Natural killer cell (primary cell): ENCODE measurements around the gene FAM241B. TPM values are rescaled to one million over a fixed set of nuclear protein-coding genes. Genes with fewer than 3 reads are reported as not detected.

Source experiments
- ATAC-seq, 3 donors: fragments of 150-1000 bp in 2 of 3; fragments of 200-7000 bp in 1 of 3; cut with Tn5 transposase; 1 replicate in 1 of 3; 2 replicates in 2 of 3; pipeline ENCODE4 v1.10.0; 2021; ENCODE audit warnings: mild to moderate bottlenecking in 2 of 3, moderate library complexity in 2 of 3
- DNase-seq, 2 donors: peaks; one replicate each; pipeline versions ENCODE4 v3.0.0 to v3.0.0-alpha.2; 2013 to 2021; ENCODE audit warnings: mixed read lengths in 1 of 2
- H3K27ac ChIP-seq: one replicate; pipeline ENCODE4 v1.5.1; 2013; ENCODE audit warnings: mild to moderate bottlenecking, low read length
- H3K27me3 ChIP-seq: one replicate; pipeline ENCODE4 v1.6.1; 2013; ENCODE audit warnings: low read length; ENCODE audit not compliant: control insufficient read depth, insufficient read depth
- H3K36me3 ChIP-seq: one replicate; pipeline ENCODE4 v1.6.1; 2013; ENCODE audit warnings: low read length; ENCODE audit not compliant: control insufficient read depth, insufficient read depth
- H3K4me1 ChIP-seq: one replicate; pipeline ENCODE4 v1.6.1; 2013; ENCODE audit warnings: low read length; ENCODE audit not compliant: control insufficient read depth, insufficient read depth
- H3K4me3 ChIP-seq: one replicate; pipeline ENCODE4 v1.5.1; 2013; ENCODE audit warnings: low read length
- H3K9me3 ChIP-seq: one replicate; pipeline ENCODE4 v1.6.1; 2013; ENCODE audit warnings: low read length; ENCODE audit not compliant: control insufficient read depth, insufficient read depth
- H3K27ac Mint-ChIP-seq, 2 donors: one replicate each; pipeline ENCODE4 v1.8.0; 2022; ENCODE audit warnings: mild to moderate bottlenecking in 2 of 2, mixed read lengths in 2 of 2, moderate library complexity in 1 of 2
- H3K27me3 Mint-ChIP-seq, 2 donors: one replicate each; pipeline ENCODE4 v1.8.0; 2022; ENCODE audit warnings: low read depth in 2 of 2, mixed read lengths in 2 of 2
- H3K36me3 Mint-ChIP-seq: one replicate; pipeline ENCODE4 v1.8.0; 2022; ENCODE audit warnings: mixed read lengths
- H3K4me1 Mint-ChIP-seq, 2 donors: one replicate each; pipeline ENCODE4 v1.8.0; 2022; ENCODE audit warnings: mixed read lengths in 2 of 2
- H3K4me3 Mint-ChIP-seq: one replicate; pipeline ENCODE4 v1.8.0; 2022; ENCODE audit warnings: mild to moderate bottlenecking, moderate library complexity, mixed read lengths
- H3K9me3 Mint-ChIP-seq, 2 donors: one replicate each; pipeline ENCODE4 v1.8.0; 2022; ENCODE audit warnings: mixed read lengths in 2 of 2
- WGBS: methylation state at CpG from one replicate; pipeline ENCODE4 v1.1.7; 2013; ENCODE audit warnings: missing lambda C conversion rate; ENCODE audit not compliant: insufficient coverage; 5-methylcytosine and 5-hydroxymethylcytosine counted together
- intact Hi-C: fragments of 100-400 bp; cut with micrococcal nuclease; formaldehyde crosslinking; loops from one replicate; pipeline ENCODE4 v1.14.2; 2022
- total RNA-seq, 4 donors: library from RNA; stranded (reverse); fragments of 120-200 nt in 1 of 4; gene quantifications; one replicate each; pipeline versions ENCODE4 v1.2.3 to v1.2.4, GENCODE V29; 2013 to 2022
- TF ChIP-seq, protein P1 (sequence below): fragments of 200-600 bp; IDR thresholded peaks from one replicate; pipeline ENCODE4 v1.8.0; 2022; ENCODE audit warnings: antibody characterized with exemption

The FAM241B gene
- total RNA-seq, 3 donors from 2014 or later (not counting 1 experiment from before 2014, with no cell fraction given) = 1.1 to 1.3 TPM; not detected in 1

DNA sequence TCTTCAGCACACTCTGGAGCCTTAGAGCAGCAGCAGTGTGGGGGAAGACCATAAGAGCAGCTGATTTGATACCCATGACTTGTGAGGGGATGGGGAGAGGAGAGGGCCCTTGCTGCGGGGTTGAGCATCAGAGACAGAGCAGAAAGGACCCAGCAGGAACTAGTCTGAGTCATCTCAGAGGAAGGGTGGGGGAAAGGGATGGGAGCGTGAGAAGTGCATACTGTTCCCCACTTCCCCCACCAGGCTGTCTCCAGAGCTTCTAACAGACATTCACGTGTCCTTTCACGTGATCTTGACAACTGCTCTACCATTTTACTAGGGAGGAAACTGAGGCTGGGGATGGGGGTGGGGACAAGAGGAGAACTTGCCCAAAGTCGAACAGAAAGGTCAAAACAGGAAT, 38.7 kb downstream of the FAM241B start:
- H3K27me3 Mint-ChIP-seq = peaks cover 22 to 34% of the 10 kb centered on the region in 2 donors
- whole genome bisulfite sequencing = 72% methylated on average over 2 of the region's 5 CpGs
- no peak overlapping the region for H3K4me3 Mint-ChIP-seq

DNA sequence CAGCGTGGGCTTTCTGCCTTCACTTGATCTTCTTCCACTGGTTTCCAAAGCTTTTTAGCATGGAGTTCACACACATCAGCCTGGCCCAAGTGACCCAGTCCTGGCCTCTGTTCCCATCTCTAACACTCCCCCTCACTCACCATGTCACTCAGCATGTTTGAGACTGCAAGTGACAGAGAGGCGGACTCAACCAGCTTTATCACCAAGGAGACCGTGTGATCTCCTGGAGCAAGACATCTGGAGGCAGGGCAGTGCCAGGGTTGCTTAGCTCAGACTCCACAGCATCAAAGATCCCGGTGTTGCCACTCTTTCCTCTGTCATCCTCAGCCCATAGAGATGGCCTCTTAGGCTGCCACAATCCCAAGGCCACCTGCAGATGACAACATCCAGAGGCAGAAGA, 39.4 kb downstream of the FAM241B start:
- H3K27me3 ChIP-seq = no peaks in the 10 kb centered on the region
- 86% methylated on average over 4 of the region's 4 CpGs for WGBS
- no peaks in the 10 kb centered on the region for H3K9me3 Mint-ChIP-seq
- H3K36me3 ChIP-seq = no peaks in the 10 kb centered on the region
- no peak overlapping the region for H3K4me3 Mint-ChIP-seq
- H3K4me1 Mint-ChIP-seq = no peaks in the 10 kb centered on the region
- no peak overlapping the region for H3K4me3 ChIP-seq
- H3K4me1 ChIP-seq = no peaks in the 10 kb centered on the region
- no peak overlapping the region for H3K27ac Mint-ChIP-seq
- no peak for DNase-seq
- peaks cover 22 to 34% of the 10 kb centered on the region in 2 donors for H3K27me3 Mint-ChIP-seq
- H3K27ac ChIP-seq = no peak overlapping the region
- intact Hi-C loops = no loop called here
- no peak for ATAC-seq
- no peaks in the 10 kb centered on the region for H3K9me3 ChIP-seq
- TF ChIP-seq, protein P1, sequence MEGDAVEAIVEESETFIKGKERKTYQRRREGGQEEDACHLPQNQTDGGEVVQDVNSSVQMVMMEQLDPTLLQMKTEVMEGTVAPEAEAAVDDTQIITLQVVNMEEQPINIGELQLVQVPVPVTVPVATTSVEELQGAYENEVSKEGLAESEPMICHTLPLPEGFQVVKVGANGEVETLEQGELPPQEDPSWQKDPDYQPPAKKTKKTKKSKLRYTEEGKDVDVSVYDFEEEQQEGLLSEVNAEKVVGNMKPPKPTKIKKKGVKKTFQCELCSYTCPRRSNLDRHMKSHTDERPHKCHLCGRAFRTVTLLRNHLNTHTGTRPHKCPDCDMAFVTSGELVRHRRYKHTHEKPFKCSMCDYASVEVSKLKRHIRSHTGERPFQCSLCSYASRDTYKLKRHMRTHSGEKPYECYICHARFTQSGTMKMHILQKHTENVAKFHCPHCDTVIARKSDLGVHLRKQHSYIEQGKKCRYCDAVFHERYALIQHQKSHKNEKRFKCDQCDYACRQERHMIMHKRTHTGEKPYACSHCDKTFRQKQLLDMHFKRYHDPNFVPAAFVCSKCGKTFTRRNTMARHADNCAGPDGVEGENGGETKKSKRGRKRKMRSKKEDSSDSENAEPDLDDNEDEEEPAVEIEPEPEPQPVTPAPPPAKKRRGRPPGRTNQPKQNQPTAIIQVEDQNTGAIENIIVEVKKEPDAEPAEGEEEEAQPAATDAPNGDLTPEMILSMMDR = no peak
- no peaks in the 10 kb centered on the region for H3K36me3 Mint-ChIP-seq

More for the DNA sequence above, 38.7 kb downstream of the FAM241B start:
- Mint-ChIP-seq H3K9me3 (no peaks in the 10 kb centered on the region), H3K4me1 (no peaks in the 10 kb centered on the region), H3K27ac (no peak overlapping the region), H3K36me3 (no peaks in the 10 kb centered on the region)
- Histone ChIP-seq H3K9me3 (no peaks in the 10 kb centered on the region), H3K4me1 (no peaks in the 10 kb centered on the region), H3K36me3 (no peaks in the 10 kb centered on the region), H3K27ac (no peak overlapping the region), H3K27me3 (no peaks in the 10 kb centered on the region), H3K4me3 (no peak overlapping the region)
- intact Hi-C loops = no loop called here
- ATAC-seq (no peak), DNase-seq (no peak)
- TF ChIP-seq, protein P1 = no peak

DNA sequence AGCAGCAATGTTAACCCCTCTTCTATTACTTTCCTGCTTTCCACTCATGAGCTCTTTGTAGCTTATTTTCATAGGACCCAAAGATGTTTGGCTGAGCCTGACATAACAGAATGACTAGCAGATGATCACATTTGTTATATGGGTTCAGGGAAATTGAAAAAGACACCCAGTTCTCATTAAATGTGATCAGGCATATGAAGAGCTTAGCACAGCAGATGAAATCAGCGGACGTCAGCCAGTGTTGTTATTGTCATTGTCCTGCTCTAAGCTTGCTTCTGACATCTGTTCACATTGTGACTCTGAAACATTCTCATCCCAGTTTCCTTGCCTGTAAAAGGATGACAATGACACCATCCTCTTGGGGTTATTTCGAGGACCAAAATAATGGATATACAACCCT, 43.5 kb downstream of the FAM241B start:
- H3K27me3 ChIP-seq = no peaks in the 10 kb centered on the region
- intact Hi-C loops = no loop called here
- Mint-ChIP-seq H3K36me3 (no peaks in the 10 kb centered on the region), H3K27ac (no peak overlapping the region), H3K27me3 (peaks cover 13 to 26% of the 10 kb centered on the region in 2 donors), H3K4me1 (no peaks in the 10 kb centered on the region), H3K4me3 (no peak overlapping the region), H3K9me3 (no peaks in the 10 kb centered on the region)
- TF ChIP-seq, protein P1 = no peak
- no peaks in the 10 kb centered on the region for H3K36me3 ChIP-seq
- H3K4me3 ChIP-seq = no peak overlapping the region
- ATAC-seq = no peak
- no peak for DNase-seq
- H3K4me1 ChIP-seq = no peaks in the 10 kb centered on the region
- H3K9me3 ChIP-seq = no peaks in the 10 kb centered on the region
- WGBS = 82% methylated on average over 3 of the region's 3 CpGs
- no peak overlapping the region for H3K27ac ChIP-seq

DNA sequence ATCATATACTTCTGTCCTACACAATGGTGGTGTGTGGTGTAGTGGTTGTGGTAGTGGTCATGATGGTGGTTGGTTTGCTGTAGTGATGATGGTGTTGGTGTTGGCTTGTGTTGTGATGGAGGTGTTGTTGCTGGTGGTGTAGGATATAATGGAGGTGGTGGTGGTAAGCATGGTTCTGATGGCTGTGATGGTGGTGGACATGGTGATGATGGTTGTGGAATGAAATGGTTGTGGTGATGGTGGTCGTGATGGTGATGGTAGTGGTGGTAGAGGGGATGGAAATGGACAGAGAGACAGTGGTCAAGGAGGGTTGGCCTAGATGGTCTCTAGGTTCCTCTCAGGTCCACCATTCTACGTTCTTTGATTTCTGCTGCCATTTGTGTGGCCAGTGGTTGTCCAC, 44.7 kb downstream of the FAM241B start:
- H3K4me3 Mint-ChIP-seq = no peak overlapping the region
- intact Hi-C loops = no loop called here
- no peaks in the 10 kb centered on the region for H3K36me3 ChIP-seq
- no peaks in the 10 kb centered on the region for H3K9me3 ChIP-seq
- 69% methylated on average over 2 of the region's 2 CpGs for WGBS
- no peaks in the 10 kb centered on the region for H3K9me3 Mint-ChIP-seq
- peaks cover 11 to 21% of the 10 kb centered on the region in 2 donors for H3K27me3 Mint-ChIP-seq
- H3K4me1 Mint-ChIP-seq = no peaks in the 10 kb centered on the region
- TF ChIP-seq, protein P1 = no peak
- no peaks in the 10 kb centered on the region for H3K27me3 ChIP-seq
- H3K27ac ChIP-seq = no peak overlapping the region
- H3K4me3 ChIP-seq = no peak overlapping the region
- DNase-seq (no peak), ATAC-seq (no peak)
- H3K4me1 ChIP-seq = no peaks in the 10 kb centered on the region
- no peaks in the 10 kb centered on the region for H3K36me3 Mint-ChIP-seq
- no peak overlapping the region for H3K27ac Mint-ChIP-seq
